Fibroblast of skin of abdomen (primary cell): ENCODE results near the gene CAMK2N2.
"Not testable (repeated sequence)": the region's sequence is repeated elsewhere in the genome, so short reads cannot be mapped to it uniquely, and the experiment has no call there.

Source experiments
- DNase-seq: peaks from one replicate; pipeline ENCODE4 v3.0.0-alpha.2; 2013

CAMK2N2 gene

GRCh38 chr3:184272269-184272668 lies 10.9 kb upstream of the CAMK2N2 start:
- DNase-seq, result no peak

- DNase-seq, result not testable (repeated sequence)
Measured at GRCh38 chr3:184267249-184267648, 5.9 kb upstream of the CAMK2N2 start.

GRCh38 chr3:184262764-184263179 lies 1.4 kb upstream of the CAMK2N2 start:
- no peak for DNase-seq

GRCh38 chr3:184261854-184262763 lies 756 bp upstream of the CAMK2N2 start:
- no peak for DNase-seq

- no peak for DNase-seq
Measured at GRCh38 chr3:184260724-184261269, 556 bp downstream of the CAMK2N2 start.

- DNase-seq, result peak; percentile 21
Measured at GRCh38 chr3:184259878-184260723, 1.3 kb downstream of the CAMK2N2 start.

- no peak for DNase-seq
Measured at GRCh38 chr3:184259396-184259877, 1.9 kb downstream of the CAMK2N2 start.

GRCh38 chr3:184258926-184259325 lies 2.4 kb downstream of the CAMK2N2 start:
- DNase-seq, result no peak

- DNase-seq, result no peak
Measured at GRCh38 chr3:184257083-184257915, 4.1 kb downstream of the CAMK2N2 start.

GRCh38 chr3:184255291-184256039 lies 5.9 kb downstream of the CAMK2N2 start:
- no peak for DNase-seq

GRCh38 chr3:184250167-184250828 lies 11.1 kb downstream of the CAMK2N2 start:
- DNase-seq, result peak; percentile 82

- DNase-seq, result peak; percentile 98
Measured at GRCh38 chr3:184249412-184250166, 11.8 kb downstream of the CAMK2N2 start, which contains the start of gene EEF1AKMT4. Gene EEF1AKMT4, plus strand, starts transcription at chr3:184249672. Its CDS starts 23 bp downstream, at chr3:184249695.

- DNase-seq, result peak; percentile 87
Measured at GRCh38 chr3:184248454-184249411, 12.6 kb downstream of the CAMK2N2 start, which contains the start of gene ALG3. Gene ALG3, minus strand, starts transcription at chr3:184248962. Its CDS starts 22 bp downstream, at chr3:184248940.

- DNase-seq, result no peak
Measured at GRCh38 chr3:184242297-184242685, 19.1 kb downstream of the CAMK2N2 start.

- no peak for DNase-seq
Measured at GRCh38 chr3:184241447-184242296, 19.7 kb downstream of the CAMK2N2 start.

- no peak for DNase-seq
Measured at GRCh38 chr3:184241141-184241446, 20.3 kb downstream of the CAMK2N2 start.

- DNase-seq, result peak; percentile 29
Measured at GRCh38 chr3:184240384-184241140, 20.8 kb downstream of the CAMK2N2 start.
